GM18517 (cell line): ENCODE results near the gene KCND3.
"Not testable (repeated sequence)": the region's sequence is repeated elsewhere in the genome, so short reads cannot be mapped to it uniquely, and the experiment has no call there.

Experiments used
- ATAC-seq: cut with Tn5 transposase; IDR thresholded peaks from one replicate; pipeline ENCODE4 v1.9.1; 2021; ENCODE audit warnings: mild to moderate bottlenecking, moderate library complexity; ENCODE audit not compliant: unreplicated experiment

Gene KCND3

GRCh38 chr1:111818546-111818945, 170.9 kb downstream of the KCND3 start:
- no peak for ATAC-seq

DNA sequence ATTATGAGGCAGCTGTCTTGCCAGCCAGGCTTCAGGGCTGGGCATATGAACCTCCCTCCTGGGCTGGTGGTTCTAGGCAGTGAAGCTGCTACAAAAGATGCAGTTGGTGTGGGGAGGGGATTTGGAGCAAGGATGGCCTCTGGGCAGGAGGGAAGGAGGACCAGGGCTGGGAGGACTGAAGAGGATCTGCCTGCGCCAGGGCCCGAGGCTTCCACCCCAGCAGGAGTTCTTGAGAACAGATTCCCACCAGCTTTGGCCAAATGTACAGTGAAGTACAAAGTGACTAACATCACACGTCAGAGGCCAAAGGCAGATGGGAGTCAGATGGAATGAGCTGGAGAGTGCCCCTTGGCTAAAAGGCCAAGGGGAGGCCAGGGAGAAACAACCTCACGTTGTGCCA, 171.4 kb downstream of the KCND3 start:
- no peak for ATAC-seq

GRCh38 chr1:111814642-111815041, 174.8 kb downstream of the KCND3 start:
- ATAC-seq, result no peak

- no peak for ATAC-seq
Measured at GRCh38 chr1:111814305-111814628, 175.2 kb downstream of the KCND3 start.

- ATAC-seq, result no peak
Measured at GRCh38 chr1:111813440-111814304, 175.8 kb downstream of the KCND3 start.

- ATAC-seq, result no peak
Measured at GRCh38 chr1:111812306-111812705, 177.2 kb downstream of the KCND3 start.

GRCh38 chr1:111811891-111812290, 177.6 kb downstream of the KCND3 start:
- ATAC-seq, result no peak

DNA sequence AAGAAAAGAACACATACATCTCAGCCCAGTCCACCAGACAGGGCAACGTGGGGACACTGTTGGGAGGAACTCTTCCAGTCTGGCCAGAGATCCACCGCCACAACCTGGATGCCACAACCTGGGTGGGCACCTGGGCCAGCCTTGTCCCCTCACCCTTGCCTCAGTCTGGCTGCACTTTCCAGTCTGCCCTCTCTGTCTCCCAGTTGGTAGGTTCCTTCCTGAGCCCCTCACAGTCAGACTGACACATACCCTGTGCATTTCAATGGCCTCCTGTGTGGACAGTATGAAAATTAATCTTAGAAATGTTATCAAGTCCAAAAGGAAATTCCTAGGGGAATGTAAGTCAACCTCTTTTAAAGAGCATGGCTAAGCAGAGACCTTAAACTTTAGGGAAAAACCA, 184.2 kb downstream of the KCND3 start:
- ATAC-seq, result no peak

DNA sequence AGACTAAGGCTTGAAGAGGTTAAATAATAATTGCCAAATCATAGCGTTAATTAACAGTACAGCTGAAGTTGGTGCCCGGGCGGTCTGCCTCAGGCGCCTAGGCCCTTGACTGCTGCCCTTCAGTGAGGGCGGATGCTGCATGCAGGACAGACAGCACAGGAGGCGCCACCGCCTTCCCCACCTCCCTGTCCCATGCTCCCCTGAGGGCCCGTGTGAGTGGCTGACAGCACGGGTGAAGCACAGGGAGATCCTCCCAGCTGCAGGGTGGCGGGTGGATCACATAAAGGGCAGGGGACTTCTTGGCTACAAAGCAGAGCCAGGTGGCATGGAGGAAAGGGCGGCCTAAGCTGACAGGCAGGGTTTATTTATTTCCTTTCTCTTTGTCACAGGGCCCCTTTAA, 184.7 kb downstream of the KCND3 start:
- ATAC-seq, result no peak

- no peak for ATAC-seq
Measured at GRCh38 chr1:111803951-111804350, 185.5 kb downstream of the KCND3 start.

GRCh38 chr1:111802984-111803383, 186.5 kb downstream of the KCND3 start:
- no peak for ATAC-seq

DNA sequence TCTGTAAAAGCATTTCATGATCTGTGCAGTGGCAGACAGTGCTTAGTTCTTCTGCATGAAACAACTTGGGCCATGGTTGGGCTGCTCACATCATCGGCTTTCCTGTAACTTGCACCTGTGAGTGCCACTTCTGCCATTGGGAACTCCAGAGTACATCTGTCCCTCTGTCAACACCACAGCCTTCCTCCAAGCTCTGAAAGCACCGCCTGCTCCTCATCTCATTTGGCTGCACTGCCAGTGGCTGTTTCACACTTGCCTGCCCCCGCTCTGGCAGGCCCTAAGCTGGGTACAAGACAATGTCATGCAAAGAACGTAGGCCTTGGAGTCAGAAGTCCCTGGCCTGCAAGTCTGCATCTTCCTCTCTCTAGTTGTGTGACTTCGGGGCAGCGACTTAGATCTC, 187.4 kb downstream of the KCND3 start:
- no peak for ATAC-seq

GRCh38 chr1:111801071-111801850, 188.2 kb downstream of the KCND3 start:
- ATAC-seq, result no peak

DNA sequence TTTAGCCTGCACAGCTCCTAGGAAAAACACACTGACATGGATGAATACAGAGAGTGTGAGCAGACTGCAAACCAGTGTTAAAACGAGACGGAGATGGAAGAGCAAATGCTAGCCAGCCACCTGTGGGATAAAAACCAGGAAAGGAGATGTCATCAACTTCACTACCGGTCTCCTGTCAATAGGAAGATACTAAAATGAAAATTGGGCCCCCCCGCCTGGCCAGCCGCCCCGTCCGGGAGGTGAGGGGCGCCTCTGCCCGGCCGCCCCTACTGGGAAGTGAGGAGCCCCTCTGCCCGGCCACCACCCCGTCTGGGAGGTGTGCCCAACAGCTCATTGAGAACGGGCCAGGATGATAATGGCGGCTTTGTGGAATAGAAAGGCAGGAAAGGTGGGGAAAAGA, 189.7 kb downstream of the KCND3 start:
- not testable (repeated sequence) for ATAC-seq

GRCh38 chr1:111798580-111798979, 190.9 kb downstream of the KCND3 start:
- ATAC-seq, result no peak

DNA sequence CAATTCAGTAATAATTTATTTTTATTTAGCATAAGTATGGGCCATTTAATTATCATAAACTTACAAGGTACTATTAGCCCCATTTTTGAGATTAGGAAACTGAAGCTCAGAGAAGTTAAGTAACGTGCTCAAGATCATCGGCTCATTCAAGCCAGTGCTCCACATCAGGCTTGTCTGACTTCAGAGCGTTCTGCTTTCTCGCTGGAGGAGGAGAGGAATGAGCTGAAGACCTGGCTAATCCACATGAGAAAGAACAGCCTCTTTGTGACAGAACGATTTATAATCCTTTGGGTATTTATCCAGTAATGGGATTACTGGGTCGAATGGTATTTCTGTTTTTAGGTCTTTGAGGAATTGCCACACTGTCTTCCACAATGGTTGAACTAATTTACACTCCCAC, 194.1 kb downstream of the KCND3 start:
- no peak for ATAC-seq

DNA sequence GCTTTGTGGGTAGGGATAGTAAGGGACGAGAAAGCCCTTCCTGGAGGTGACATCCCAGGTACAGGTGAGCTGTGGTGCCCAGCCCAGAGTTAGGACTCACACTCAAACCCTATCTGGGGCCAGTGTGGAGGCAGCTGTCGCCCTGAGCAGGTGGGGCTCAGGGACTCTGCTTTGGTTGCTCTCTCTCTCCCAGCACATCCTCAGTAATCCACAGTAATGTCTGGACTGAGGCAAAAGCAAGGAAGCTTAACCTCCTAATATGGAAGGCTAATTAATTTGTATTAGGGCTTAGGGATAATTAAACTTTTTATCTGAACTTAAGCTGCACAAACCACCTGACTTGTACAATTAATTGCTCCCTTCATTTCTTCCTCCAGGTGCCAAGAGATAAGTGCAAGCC, 195.5 kb downstream of the KCND3 start:
- no peak for ATAC-seq

DNA sequence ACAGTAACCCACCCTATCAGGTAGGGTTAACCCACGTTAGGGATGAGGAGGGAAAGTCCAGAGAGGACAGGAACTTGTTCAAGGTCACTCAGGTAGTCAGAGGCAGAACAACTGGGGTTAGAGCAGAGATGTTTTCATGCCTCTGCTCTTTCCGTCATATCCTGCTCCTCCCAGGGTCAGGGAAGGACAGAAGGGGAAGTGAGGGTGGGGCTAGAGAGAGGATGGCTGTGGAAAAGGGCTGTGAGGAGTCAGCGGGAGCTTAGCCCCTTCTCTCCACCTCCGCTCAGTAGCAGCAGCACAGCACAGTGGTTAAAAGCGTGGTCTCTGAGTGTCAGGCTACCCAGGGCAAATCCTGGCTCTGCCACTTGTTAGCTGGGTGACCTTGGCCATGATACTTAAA, 197.2 kb downstream of the KCND3 start:
- no peak for ATAC-seq

DNA sequence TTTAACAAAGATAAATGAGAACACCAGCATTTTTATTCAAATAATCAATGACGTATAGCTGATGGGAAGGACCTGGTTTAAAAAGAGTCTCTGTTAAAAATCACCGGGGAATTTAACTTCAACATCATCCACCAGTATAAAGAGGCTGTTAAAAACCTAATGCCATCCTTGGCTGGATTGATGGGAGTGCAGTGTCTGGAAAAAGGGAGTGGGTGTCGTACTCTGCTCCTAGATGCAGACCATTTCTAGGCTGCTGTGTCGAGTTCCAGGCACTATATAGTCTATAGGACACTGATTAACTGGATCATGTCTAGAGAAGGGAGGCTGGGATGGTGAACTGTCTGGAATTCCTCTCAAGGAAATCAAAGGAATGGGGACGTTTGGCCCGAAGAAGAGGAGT, 197.7 kb downstream of the KCND3 start:
- ATAC-seq, result no peak

DNA sequence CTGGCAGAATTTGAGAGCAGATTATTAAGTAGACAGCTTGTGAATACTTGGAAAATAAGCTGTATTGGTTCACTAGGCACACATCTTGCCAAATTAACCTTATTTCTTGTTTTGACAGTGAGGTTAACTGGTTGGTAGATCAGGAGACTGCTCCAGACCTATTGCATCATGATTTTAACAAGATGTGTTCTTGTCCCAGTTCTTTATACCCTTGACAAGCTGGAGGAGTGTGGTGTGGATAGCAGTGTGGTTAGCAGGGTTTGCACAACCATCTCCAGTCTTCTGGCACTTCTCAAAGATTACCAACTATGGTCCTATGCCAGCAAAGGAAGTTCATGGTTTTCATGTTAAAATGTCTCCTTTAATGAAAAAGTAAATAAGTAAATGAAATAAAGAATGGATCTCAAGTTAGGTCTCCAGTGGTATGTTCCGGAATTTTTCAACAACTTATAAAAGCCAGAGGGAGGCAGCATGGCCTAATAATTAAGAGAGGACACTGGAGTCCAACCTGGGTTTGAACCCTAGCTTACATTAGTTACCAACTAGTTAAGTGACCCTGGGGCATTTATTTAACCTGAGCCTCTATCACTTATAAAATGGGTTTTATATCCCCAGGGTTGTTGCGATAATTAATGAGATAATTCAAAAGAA, 199.7 kb downstream of the KCND3 start:
- ATAC-seq, result no peak

- no peak for ATAC-seq
Measured at GRCh38 chr1:111789142-111789541, 200.3 kb downstream of the KCND3 start.

DNA sequence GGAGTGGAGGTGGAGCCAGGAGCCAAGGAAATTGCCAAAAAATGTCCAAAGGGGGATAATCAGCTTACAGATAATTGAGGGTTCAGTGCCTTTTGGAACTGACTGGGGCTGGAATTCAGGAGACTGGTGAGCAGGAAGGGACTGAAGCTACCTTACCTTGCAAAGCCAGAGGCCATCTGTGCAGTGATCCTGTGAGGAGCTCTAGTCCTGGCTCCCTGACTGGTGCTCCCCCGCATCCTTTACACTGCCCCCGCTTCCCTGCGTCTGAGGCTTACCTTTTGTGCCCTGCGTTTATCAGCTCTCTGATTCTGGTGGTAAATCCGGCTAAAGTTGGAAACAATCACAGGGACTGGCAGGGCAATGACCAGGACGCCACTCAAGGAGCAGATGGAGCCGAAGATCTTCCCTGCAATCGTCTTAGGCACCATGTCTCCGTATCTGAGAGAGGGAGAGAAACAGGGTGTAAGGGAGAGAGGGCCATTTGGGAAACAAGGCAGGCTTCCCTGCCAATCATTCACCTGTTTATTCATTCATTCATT, 202.7 kb downstream of the KCND3 start:
- ATAC-seq, result no peak
